HG03457 (cell line): Measurements from ENCODE around the gene OTUB2.

Experiments
- ATAC-seq: cut with Tn5 transposase; IDR thresholded peaks from one replicate; pipeline ENCODE4 v1.9.1; 2021; ENCODE audit warnings: moderate number of reproducible peaks; ENCODE audit not compliant: unreplicated experiment

Gene OTUB2

DNA sequence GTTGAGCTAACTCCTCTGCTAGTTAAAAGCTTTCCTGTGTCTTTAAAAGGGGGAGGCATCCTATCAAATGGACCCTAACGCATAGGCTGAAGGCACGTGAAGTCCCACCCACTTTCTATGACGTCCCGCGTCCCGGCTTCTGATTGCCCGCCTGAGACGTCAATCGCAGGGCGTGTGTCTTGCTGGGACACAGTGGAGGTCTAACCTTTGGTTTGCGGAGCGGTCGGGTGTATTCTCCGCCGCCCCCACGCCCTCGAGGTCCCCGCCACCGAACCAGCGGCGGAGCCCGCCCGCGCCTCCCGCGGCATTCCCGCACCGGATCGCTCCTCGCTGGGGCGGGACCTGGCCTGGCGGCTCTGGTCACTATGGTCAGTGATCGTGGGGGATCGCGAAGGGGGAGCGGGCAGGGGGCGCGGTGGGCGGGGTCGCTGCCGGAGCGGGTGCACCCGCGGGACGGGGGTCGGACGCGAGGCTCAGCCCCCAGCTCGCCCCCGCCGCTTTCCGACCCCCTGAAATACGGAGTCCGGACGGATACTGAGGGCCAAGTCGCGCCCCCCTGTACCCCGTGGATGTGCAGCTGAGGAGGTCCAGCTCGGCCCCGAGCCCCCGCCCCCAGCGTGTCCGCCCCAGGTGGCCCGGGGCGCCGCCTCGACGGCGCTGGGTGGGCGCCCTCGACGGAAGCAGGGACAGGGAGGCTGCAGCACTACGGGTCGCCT, at the start of gene OTUB2:
OTUB2 (plus strand) TSS at position 168 of the 716 bp plus-strand sequence; CDS start at position 366, 198 bp downstream.
- ATAC-seq: peak; percentile 97

- ATAC-seq: no peak
These were observed 49.6 kb upstream of the OTUB2 start, which contains the start of gene ASB2 for GRCh38 chr14:93976477-93977057. TSS of gene ASB2 (minus strand) at chr14:93976570. CDS start at chr14:93964539, 12,031 bp downstream.

GRCh38 chr14:93977171-93977570, 49.0 kb upstream of the OTUB2 start:
- ATAC-seq: no peak

- ATAC-seq: peak; percentile 45
These were observed 48.2 kb upstream of the OTUB2 start for GRCh38 chr14:93977790-93978581.

GRCh38 chr14:93978735-93979134, 47.4 kb upstream of the OTUB2 start:
- ATAC-seq: no peak

DNA sequence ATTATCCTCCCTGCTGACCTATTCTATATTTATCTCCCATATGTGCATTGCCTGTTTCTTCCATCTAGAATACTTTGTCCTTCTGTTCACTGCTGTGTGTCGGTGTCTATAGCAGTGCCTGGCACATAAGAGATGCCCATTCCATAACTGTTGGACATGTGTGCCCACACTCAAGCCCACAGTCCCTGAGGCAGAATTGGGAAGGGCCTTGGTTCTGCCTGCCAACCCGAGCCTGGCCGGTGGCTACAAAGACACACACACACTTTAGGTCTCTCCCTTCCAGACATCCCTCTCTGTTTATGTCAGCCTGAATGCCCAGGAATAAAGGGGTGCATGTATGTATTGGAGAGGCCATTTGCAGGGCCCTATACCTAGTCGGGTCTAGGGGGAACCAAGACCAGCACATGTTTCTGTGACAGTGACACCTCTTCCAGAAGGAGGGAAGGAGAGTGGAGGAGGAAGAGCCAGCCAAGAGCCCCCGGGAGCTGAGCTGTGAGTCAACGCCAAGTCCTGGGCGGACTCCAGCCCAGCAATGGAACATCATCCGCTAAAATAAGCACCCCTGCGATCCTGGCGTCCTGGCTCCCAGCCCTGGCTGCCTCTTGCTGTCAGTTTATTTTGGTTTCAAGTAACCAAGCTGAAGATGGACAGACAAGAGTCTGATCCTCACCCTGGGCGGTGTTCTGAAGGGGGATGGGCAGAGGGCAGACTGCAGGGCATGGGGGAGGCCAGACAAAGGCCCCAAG, 45.5 kb upstream of the OTUB2 start:
- no peak for ATAC-seq

DNA sequence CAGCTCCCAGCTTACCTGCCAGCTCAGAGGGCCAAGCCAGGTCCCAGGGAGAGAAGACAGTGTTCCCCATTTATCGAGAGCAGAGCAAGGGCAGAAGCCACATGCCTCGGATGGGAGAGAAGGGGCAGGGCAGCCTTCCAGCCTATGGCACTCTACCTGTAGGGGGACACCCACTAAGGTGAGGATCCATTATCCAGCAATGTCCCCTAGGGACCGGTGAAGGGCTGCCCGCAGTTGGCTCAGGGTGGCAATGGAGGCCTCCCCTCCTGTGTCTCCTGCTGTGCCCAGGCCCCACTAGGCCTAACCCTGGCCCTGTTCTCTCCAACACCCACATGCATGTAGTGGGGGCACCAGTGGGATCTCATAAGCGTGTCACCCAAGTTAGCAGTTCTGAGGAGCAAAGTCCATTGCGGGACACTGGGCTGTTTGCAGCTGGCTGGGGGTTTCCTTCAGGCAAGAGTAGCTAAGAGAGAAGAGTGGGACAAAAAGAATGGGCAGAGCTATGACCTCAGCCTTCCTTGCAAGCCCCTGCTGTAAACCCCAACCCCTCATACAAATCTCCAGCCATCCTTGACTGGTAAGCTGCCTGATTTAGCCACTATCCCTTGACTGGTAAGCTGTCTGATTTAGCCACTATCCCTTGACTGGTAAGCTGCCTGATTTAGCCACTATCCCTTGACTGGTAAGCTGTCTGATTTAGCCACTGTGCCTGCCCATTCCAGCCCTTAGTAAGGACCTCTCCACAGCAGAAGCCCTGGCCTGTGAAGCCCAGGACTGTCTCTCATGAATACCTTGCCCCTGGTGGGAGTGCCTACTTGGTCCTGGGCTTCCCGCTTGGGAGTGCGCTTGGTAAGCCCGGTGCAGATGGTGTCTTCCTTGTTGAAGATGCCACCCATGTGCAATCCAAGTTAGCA, 44.6 kb upstream of the OTUB2 start:
- ATAC-seq: no peak

DNA sequence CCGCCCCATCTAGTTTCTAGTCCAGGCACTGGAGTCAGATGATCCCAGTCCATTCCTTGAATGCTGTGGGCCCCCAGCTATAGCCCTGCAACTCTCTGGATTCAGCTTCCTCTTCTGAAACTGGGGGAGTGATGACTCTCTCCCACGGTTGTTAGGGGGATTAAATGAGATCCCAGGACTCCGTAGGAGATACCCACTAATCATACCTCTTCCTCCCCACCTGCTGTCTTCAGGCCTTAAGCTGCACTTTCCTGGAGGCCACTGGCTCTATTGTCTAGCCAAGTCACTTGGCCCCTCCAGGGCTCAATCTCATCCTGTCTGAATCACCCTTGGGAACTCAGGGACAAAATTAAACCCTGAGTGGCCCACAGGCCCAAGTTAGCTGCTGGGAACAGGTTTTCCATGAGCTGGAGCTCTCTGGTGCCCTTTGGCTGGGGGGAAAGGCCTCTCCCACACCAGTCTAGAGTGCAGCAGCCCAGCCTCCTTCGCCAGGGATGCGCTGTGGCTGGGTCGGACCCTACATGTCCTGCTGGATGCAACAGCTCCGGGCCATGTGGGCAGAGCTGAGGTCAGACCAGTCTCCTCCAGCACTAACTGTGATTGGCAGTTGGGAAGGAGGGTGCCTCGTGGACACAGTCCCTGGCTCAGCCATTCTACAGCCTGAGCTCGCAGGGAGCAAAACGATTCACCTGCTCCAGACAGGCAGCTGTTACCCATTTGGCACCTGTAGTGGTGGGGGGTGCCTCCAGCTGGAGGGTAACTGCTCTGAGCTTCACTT, 43.7 kb upstream of the OTUB2 start:
- no peak for ATAC-seq

DNA sequence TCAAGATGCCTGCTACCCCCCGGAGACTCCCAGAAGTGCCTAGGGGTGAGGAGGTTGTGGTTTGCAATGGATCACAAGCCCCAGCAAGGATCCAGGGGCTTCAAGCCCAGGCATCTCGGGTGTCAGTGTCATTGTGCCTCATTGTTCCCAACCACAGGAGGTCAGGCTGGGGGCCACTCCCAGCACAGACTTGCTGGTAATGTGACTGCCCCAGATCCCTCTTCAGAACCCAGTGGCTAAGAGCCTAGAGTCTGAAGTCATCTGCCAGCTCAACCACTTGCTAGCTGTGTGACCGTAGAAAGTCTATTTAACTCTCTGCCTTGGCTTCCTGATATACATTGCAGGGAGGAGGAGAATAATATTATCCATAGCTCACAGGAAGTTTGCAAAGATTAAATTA, 42.1 kb upstream of the OTUB2 start:
- ATAC-seq: no peak

DNA sequence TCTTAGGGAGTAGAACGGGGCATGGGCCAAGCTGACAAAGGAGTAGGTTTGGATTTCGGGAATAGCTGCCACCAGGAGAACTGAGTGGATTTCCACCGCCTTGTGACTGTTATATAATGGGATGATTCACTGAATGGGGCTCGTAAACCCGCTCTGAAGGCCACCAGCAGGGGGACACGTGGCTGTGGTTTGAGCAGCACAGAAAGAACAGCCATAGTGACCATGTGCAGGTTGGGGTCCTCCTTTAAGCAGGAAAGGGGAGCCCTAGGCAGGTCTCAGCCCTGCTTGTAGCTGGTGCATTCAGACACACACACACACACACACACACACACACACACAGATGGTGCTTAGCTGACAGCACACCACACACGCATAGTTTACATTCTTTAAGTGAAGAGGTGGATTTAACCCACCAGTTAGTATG, 41.1 kb upstream of the OTUB2 start:
- no peak for ATAC-seq

- ATAC-seq: no peak
These were observed 39.2 kb upstream of the OTUB2 start for GRCh38 chr14:93986955-93987354.

DNA sequence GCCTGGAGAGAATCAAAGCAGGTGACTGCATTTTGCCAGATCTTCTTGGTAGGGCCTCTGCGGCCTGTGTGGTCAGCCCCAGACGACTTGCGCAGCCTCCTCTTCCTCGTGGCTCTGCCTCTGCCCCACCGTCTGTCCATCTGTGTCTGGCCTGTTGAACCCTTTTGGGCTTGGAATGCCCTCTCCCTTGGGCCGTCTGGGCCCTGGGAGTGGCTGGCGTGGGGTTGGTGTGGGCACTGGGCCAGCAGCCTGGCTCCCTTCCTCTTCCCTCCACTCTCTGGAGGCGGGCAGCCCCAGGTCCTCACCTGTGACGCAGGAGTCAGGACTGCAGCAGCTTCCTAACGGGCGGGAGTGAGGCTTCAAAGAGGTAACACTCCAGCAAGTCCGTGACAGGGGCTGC, 38.8 kb upstream of the OTUB2 start:
- ATAC-seq: no peak

GRCh38 chr14:93987815-93988476, 38.2 kb upstream of the OTUB2 start:
- ATAC-seq: no peak

DNA sequence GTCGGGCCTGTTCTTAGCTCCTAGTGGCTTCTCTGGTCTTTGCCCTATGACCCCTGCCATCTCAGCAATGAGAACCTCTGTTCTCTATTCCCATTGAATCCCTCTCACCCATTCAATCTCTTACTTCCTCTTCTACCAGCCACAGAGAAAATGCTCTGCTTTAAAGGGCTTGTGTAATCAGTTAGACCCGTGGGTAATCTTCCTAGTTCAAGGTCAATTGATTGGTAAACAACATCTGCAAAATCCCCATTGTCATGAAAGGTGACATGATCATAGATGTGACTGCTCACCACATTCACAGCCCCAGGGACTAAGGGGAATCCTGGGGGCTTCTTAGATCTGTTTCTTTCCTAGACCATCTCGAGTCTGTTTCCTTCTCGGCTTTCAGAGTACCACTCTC, 36.2 kb upstream of the OTUB2 start:
- ATAC-seq: peak; percentile 55

DNA sequence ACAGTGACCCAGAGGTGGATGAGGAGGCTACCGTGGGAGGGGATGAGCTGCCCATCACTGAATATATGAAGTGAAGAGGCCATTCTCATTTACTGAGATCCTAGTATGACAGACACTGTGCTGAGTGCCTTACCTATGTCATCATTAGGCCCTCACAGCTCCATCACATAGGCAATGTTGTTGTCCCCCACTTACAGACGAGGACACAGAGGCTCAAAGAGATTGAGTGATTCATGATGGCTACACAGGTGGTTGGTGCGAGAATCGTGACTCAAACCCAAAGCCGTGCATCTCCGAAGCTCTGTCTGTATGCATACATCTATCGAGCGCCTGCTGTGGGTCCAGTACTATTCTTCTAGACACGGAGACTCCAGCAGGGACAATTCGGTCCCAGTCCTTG, 34.9 kb upstream of the OTUB2 start:
- no peak for ATAC-seq

GRCh38 chr14:93991649-93992048, 34.5 kb upstream of the OTUB2 start:
- no peak for ATAC-seq

- ATAC-seq: no peak
These were observed 32.8 kb upstream of the OTUB2 start for GRCh38 chr14:93993382-93993781.

GRCh38 chr14:93994919-93995682, 31.0 kb upstream of the OTUB2 start:
- ATAC-seq: no peak
